ENCODE measurements around the gene MAPK8.

Gene MAPK8

DNA sequence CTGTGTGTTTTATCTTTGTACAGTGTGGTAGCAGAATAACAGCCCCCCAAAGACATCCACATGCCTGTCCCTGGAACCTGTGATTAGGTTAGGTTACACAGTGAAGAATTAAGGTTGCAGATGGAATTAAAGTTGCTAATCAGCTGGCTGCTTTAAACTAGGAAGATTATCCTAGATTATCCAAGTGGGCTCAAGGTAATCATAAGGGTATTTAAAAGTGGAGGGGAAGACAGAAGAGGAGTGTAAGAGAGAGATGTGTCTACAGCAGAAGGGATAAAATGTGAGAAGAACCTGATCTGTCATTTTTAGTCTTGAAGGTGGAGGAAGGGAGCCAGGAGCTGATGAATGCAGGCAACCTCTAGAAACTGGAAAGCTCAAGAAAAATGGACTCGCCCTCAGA is 180.8 kb downstream of the MAPK8 start:
- Histone ChIP-seq H3K9me3 (ENCODE audit: insufficient read depth, low read length) (no peaks in the 10 kb centered on the region), H3K9ac (ENCODE audit: insufficient read length, low read depth) (no peak overlapping the region), H3K27me3 (ENCODE audit: insufficient read depth, insufficient read length) (no peaks in the 10 kb centered on the region), H3K4me3 (ENCODE audit: insufficient read length, low read depth) (no peak overlapping the region), H3K36me3 (ENCODE audit: insufficient read depth, insufficient read length, low read length) (no peaks in the 10 kb centered on the region), H3K4me1 (ENCODE audit: insufficient read depth, insufficient read length) (no peaks in the 10 kb centered on the region)
- no peak for TF ChIP-seq ZNF274 (IDR thresholded peaks at IDR 0.05; ENCODE audit: low read depth, low read length)
- TF ChIP-seq YY1 (IDR thresholded peaks at IDR 0.05; ENCODE audit: insufficient read depth, insufficient read length): no peak
- no peak for TF ChIP-seq SUZ12 (IDR thresholded peaks at IDR 0.05; ENCODE audit: extremely low read depth, insufficient read depth, insufficient read length)
- no peak for DNase-seq (ENCODE audit: low read depth, low spot score)
